ENCODE data around the gene ERFE.
"Not testable (repeated sequence)": the region's sequence is repeated elsewhere in the genome, so short reads cannot be mapped to it uniquely, and the experiment has no call there.

The ERFE gene, protein sequence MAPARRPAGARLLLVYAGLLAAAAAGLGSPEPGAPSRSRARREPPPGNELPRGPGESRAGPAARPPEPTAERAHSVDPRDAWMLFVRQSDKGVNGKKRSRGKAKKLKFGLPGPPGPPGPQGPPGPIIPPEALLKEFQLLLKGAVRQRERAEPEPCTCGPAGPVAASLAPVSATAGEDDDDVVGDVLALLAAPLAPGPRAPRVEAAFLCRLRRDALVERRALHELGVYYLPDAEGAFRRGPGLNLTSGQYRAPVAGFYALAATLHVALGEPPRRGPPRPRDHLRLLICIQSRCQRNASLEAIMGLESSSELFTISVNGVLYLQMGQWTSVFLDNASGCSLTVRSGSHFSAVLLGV

DNA sequence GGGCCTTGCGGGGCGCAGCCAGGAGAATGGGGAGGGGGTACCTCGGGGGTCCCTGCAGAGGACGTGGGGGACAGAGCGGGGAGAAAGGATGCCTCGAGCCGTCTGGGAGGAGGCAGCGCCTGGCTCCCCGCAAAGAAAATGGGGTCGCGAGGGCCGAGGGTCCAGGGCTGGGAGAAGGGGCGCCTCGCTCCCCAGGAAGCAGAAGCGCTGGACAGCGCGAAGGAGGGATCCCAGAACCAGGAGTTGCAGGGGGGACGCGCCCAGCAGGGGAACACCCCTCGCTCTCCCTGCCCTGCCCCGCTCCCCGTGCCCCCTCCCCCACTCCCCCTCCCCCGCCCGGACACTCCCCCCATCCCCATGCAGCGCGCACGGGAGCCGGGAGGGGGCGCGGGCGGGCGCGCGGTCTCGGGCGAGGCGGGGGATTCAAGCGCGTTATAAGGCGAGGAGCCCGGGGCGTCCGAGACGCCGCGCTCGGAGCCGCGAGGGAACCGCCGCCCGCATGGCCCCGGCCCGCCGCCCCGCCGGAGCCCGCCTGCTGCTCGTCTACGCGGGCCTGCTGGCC lies at the start of gene ERFE:
Gene ERFE (plus strand): TSS at position 462 of the 562 bp plus-strand sequence. CDS start 38 bp downstream, at position 500.
- DNase-seq (ENCODE audit: low spot score): peak; percentile 88

GRCh38 chr2:238113611-238114010 lies 45.2 kb upstream of the ERFE start:
- DNase-seq (ENCODE audit: low spot score) (no peak), FAIRE-seq (no peak)

More for the DNA sequence above, at the start of gene ERFE:
- FAIRE-seq: peak; percentile 5

- FAIRE-seq: no peak
Observed at GRCh38 chr2:238114331-238114841, 44.4 kb upstream of the ERFE start.

GRCh38 chr2:238114851-238115660 lies 43.7 kb upstream of the ERFE start:
- peak; percentile 9 for FAIRE-seq
- no peak for DNase-seq (ENCODE audit: low spot score)

More at GRCh38 chr2:238114331-238114841, 44.4 kb upstream of the ERFE start:
- DNase-seq (ENCODE audit: low spot score): no peak

GRCh38 chr2:238115709-238116108 lies 43.1 kb upstream of the ERFE start:
- FAIRE-seq; DNase-seq (ENCODE audit: low spot score): not testable (repeated sequence)

DNA sequence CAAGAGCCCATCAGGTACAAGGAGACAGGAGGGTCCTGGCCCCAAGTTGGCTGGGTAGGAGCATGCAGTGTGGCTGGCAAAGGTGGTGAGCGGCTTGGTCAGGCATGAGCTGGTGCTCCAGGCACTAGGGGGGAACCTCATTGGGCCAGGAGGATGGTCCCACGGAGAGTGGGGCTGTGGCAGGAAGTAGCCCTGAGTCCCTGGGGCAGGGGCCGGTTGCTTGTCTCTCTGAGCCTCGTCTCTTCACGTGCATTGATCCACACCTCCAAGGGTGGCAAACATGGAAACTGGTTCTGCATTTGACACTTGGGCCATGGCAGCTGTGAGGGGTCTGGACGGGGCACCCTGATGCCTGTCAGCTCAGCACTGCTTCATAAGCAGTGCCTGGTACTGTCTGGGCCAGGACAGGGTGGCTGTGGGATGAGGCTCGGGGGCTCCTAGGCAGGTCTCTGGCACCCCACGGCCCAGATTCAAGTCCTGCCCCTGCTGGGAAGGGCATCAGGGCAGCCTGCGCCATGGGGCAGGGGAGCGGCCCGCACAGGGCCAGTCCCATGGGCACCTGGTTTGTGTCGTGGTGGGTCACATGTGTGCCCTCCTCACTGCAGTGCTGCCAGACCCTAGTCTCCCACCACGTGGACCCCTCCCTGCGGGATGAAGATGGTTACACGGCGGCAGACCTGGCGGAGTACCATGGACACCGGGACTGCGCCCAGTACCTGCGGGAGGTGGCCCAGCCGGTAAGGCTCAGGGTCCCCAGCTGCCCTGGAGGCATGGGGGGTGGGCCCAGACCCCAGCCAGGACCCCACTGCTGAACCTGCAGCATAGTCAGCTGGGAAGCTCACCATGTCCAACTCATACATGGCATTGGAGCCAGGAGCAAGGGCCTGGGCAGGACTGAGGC lies 42.2 kb upstream of the ERFE start:
- FAIRE-seq (no peak), DNase-seq (ENCODE audit: low spot score) (no peak)

DNA sequence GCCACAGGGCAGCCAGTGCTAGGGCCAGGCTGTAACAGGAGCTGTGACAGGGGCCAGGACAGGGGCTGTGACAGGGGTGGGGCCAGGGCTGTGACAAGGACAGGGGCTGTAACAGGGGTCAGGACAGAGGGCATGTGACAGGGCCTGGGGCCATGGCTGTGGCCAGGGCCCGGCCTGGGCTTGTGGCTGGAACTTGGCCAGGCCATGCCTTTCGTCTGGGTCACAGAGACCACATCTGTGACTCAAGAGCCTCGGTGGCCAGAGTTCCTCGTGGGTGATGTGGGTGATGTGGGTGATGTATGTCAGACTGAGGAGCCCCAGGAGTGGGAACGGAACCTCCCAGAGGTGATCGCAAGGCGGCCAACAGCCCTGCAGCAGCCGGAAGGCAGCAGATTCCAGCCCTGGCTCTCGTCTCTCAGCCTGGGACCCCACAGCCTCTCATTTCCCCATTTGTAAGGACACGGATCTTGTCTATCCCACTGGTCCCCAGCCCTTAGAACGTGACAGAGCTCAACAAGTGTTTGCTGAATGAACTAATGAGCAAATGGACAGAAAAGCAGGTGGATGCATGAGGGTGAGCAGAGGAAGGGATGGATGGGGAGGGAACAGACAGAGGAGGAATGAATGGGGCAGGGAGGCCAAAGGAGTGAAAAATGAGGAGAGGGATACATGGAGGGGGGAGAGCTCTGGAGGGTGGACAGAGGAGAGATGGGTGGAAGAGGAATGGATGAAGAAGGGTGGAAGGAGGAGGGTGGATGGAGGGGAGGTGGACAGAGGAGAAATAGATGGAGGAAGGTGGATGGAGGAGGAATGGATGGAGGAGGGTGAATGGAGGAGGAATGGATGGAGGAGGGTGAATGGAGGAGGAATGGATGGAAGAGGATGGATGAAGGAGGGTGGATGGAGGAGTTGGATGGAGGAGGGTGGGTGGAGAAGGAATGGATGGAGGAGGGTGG lies 41.3 kb upstream of the ERFE start:
- DNase-seq (ENCODE audit: low spot score) (no peak), FAIRE-seq (peak; percentile 62)

DNA sequence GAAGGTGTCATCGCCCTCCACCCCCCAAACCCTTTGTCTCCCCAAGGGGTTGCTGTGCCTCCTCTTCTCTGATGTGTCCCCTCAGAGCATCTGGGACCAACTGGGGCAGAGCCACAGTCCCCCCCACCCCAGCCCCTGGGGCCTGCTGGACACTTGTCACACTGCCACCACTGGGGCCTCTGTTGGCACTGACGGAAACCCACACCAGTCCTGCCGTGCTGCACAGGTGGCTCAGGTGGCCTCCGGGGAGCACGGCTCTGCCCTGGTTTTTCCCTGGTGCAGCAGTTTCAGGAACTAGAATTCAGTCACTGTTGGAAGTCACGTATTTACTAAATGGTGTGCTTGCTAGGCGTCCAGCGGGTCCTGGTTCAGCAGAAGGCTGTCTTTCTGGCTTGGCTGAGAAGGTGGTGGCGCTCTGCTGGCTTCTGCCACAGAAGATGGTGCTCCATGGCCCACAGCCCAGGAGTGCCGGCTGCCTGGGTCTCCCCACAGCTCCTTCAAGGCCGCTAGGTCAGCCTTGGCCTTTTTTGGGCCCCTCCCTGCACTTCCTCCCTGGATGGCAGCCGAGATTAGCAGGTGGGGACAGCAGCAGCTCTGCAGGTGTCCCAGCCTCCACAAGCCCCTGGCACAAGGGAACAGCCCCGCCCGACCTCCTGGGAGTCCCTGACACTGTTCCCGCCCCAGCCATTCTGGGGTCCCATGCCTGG lies 38.9 kb upstream of the ERFE start:
- DNase-seq (ENCODE audit: low spot score): no peak

GRCh38 chr2:238120463-238121298 lies 38.1 kb upstream of the ERFE start:
- DNase-seq (ENCODE audit: low spot score) (no peak), FAIRE-seq (no peak)

More for the DNA sequence above, 38.9 kb upstream of the ERFE start:
- no peak for FAIRE-seq

DNA sequence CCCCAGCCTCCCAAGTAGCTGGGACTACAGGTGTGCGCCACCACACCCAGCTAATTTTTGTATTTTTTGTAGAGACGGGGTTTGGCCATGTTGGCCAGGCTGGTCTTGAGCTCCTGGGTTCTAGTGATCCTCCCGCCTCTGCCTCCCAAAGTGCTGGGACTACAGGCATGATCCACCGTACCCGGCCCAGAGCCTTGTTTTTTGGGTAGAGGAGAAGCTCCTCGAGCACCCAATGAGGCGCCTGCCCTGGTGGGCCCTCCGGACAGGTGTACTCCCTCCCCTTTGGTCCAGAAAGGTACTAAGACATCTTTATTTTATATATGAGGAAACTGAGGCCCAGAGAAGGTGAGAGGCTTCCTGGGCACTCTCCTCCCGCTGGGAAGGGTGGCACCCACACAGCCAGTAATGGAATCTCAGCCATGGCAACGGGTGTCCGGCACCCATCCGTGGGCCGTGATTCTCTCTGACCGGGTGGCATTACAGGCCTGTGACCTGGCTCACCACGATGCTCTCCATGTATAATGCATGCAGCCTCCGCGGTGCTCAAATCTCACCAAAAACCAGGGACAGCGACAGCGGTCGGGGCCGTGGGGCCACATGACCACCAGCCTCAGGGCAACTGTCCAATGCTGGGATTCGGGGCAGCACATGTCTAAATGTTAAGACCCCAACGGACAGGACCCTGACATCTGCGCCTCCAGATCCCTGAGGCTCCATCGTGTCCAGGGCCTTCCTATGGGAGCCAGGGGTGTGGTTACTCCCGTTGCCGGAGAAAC lies 37.1 kb upstream of the ERFE start:
- FAIRE-seq (no peak), DNase-seq (ENCODE audit: low spot score) (no peak)

GRCh38 chr2:238122287-238123217 lies 36.2 kb upstream of the ERFE start:
- DNase-seq (ENCODE audit: low spot score) (no peak), FAIRE-seq (no peak)

- DNase-seq (ENCODE audit: low spot score): no peak
- FAIRE-seq: no peak
Observed at GRCh38 chr2:238123218-238123971, 35.4 kb upstream of the ERFE start.

DNA sequence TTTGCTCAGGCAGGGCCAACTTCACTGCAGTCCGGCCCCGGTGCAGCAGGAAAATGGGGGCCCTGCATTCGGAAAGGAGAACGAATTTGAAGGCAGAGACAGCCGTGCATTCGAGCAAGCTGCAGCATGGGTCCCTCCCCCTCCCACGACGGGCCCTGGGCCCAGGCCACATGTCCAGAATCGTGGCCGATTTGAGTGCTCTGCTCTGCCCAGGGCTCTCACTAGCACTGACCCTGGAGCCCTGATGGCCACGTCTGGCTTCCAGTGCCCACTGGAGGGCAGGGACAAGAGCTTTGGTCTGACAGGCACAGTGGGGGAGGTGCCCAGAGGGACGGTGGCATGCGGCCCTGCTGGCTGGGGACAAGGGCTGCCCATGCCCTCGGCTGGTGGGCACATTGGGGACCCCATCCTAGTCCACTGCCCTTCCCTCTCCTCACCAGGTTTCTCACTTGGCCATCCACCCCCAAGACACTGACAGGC lies 34.7 kb upstream of the ERFE start:
- FAIRE-seq: no peak
- no peak for DNase-seq (ENCODE audit: low spot score)

DNA sequence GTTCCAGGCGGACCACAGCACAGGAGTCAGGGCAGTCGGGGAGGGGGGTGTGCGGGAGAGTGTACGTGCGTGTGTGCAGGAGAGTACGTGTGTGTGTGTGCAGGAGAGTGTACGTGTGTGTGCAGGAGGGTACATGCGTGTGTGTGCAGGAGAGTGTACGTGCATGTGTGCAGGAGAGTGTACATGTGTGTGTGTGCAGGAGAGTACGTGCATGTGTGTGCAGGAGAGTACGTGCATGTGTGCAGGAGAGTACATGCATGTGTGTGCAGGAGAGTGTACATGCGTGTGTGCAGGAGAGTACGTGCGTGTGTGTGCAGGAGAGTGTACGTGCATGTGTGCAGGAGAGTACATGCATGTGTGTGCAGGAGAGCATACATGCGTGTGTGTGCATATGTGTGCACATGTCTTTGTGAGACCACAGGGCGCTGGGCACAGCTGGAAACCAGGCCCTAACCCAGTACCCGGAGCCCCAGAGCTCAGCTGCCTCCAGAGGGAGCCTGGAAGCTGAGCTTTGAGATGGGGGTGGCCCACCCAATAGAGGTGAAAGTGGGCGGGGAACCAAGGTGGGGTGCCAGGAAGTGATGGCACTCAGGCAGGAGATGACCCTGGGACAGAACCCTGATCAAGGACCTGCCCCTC lies 34.2 kb upstream of the ERFE start:
- DNase-seq (ENCODE audit: low spot score) (no peak), FAIRE-seq (peak; percentile 94)
